ENCODE measurements around the gene RNF215.

DNA sequence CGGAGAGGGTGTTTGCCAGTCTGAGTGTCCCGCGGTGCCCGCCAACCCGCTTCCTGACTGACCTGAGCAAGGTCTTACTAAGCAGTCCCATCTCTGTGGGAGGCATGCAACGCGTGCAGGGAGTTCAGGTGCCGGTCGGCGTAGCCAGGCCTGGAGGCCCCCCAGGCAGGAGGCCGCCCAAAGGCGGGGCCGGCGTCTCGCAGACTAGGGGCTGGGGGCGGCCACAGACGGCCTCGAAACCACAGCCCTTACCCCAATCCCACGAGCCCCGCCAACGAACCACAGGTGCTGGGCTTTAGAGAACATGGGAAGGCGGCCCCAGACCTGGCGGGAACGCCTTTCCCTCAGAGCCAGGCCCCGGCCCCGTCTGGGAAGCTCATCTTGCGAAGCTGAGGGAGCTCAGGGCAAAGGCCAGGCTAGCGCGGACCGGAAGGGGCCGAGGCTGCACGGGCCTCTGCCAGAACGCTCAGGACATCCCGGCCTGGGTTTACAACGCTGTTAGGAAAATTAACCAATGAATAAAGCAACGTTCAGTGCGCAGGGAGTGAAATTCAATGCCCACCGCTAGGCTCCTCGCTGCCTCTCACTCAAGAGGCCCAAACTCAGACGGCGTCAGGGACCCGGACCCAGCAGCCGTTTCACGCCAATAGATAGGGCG is 36.2 kb upstream of the RNF215 start:
- no peak for TF ChIP-seq CTCF (IDR thresholded peaks at IDR 0.05 in 2 of 3, conservative IDR thresholded peaks at IDR 0.05 in 1 of 3; ENCODE audit: control insufficient read depth in 2 of 3, extremely low read depth in 1 of 3, insufficient read depth in 1 of 3, low read depth in 3 of 3, low read length in 3 of 3)
- TF ChIP-seq EZH2 (IDR thresholded peaks at IDR 0.05; ENCODE audit: borderline replicate concordance, control insufficient read depth, low read depth, low read length), result no peak
- TF ChIP-seq IRF4 (IDR thresholded peaks at IDR 0.05; ENCODE audit: low read depth, low read length), result no peak
- TF ChIP-seq DPF2 (IDR thresholded peaks at IDR 0.05), result no peak; the same call in 1 of the 2 replicates
- TF ChIP-seq ATF2 (IDR thresholded peaks at IDR 0.05; ENCODE audit: low read length), result no peak
- TF ChIP-seq SREBF2 (IDR thresholded peaks at IDR 0.05; ENCODE audit: low read length), result no peak

Data from GM12878 (cell line).